ENCODE data around the gene GFER. TPM values are rescaled to one million over a fixed set of nuclear protein-coding genes. Genes with fewer than 3 reads are reported as not detected.

Gene GFER
- total and polyA plus RNA-seq, 3 donors from 2014 or later, result 25.7 to 40.0 (median 25.8) TPM

- H3K4me1 ChIP-seq, result peaks cover 12% of the 10 kb centered on the region
- TF ChIP-seq POLR2A (IDR thresholded peaks at IDR 0.05) (no peak), CTCF (IDR thresholded peaks at IDR 0.05) (no peak)
- DNase-seq, result no peak
- no peaks in the 10 kb centered on the region for H3K36me3 ChIP-seq (ENCODE audit: low read depth, missing control alignments)
- no peak overlapping the region for H3K4me3 ChIP-seq
- intact Hi-C loops (cut with DNase I; ENCODE audit: low total_unique reads), result no loop called here
- 83 to 89% methylated on average over 13 to 15 of the region's 15 CpGs for WGBS, 2 donors
- no peak overlapping the region for H3K27ac ChIP-seq
- H3K9me3 ChIP-seq, result no peaks in the 10 kb centered on the region
- H3K27me3 ChIP-seq, result no peaks in the 10 kb centered on the region
These were observed 29.5 kb downstream of the GFER start for GRCh38 chr16:2013527-2013926.

DNA sequence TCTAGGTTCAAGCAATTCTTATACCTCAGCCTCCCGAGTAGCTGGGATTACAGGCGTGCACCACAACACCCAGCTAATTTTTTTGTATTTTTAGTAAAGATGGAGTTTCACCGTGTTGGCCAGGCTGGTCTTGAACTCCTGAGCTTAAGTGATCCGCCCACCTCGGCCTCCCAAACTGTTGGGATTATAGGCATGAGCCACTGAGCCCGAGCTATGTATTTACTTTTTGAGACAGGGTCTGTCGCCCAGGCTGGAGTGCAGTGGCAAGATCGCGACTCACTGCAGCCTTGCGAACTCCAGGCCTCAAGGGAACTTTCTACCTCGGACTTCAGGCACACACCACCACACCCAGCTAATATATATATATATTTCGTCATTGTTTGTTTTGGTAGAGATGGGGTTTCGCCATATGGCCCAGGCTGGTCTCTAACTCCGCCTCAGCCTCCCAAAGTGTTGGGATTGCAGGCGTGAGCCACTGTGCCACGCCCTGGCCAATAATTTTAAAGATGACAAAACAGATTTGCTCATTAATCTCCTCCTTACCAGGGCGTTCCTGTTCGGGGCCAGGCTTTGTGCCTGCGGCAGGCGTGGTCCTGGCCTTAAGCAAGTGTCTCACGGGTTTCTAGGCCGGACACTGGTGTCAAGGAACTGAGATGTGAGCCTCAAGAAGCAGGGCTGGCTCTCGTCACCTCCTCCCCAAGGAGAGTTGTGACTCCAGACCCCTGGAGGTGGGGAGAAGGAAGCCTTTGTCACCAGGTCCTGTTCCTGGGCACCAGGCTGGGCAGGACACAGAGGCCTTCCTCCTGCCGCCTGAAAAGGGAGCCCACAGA lies 31.3 kb downstream of the GFER start:
- Histone ChIP-seq H3K4me1 (peaks cover 6% of the 10 kb centered on the region), H3K27me3 (no peaks in the 10 kb centered on the region), H3K36me3 (ENCODE audit: low read depth, missing control alignments) (no peaks in the 10 kb centered on the region), H3K4me3 (no peak overlapping the region), H3K9me3 (no peaks in the 10 kb centered on the region), H3K27ac (no peak overlapping the region)
- TF ChIP-seq CTCF (IDR thresholded peaks at IDR 0.05) (no peak), POLR2A (IDR thresholded peaks at IDR 0.05) (no peak)
- intact Hi-C loops (cut with DNase I; ENCODE audit: low total_unique reads), result no loop called here
- no peak for DNase-seq
- 93% methylated on average over 20 to 24 of the region's 24 CpGs for WGBS, 2 donors

- intact Hi-C loops (cut with DNase I; ENCODE audit: low total_unique reads), result no loop called here
- no peak for TF ChIP-seq CTCF (IDR thresholded peaks at IDR 0.05)
- TF ChIP-seq POLR2A (IDR thresholded peaks at IDR 0.05), result no peak
These were observed 31.9 kb downstream of the GFER start for GRCh38 chr16:2015947-2016208.

DNA sequence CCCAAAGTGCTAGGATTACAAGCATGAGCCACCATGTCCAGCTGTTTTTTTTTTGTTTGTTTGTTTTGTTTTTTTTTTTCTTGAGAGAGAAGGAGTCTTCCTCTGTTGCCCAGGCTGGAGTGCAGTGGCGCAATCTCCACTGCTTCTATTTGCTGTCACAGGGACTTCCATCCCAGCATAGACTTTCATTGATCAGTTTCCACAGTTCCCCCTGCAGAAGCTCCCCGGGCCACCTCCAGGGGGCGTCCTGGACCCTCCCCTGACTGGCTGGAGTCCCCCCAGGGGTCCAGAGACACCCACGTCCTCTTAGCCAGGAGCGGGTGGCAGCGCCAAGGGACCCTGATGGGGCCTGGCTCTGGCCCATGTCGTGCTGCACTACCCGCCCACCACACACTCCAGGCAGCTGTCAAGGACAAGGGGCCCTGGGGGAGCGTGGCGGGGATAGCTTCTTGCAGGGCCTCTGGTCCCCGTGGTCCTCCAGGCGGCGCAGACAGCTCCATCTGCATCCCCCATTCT lies 32.5 kb downstream of the GFER start:
- H3K36me3 ChIP-seq (ENCODE audit: low read depth, missing control alignments), result no peaks in the 10 kb centered on the region
- no peak overlapping the region for H3K4me3 ChIP-seq
- WGBS, 2 donors, result 47 to 56% methylated on average over 7 to 13 of the region's 13 CpGs
- no peak for DNase-seq
- TF ChIP-seq CTCF (IDR thresholded peaks at IDR 0.05) (peak in 1 of 3 experiments; percentile 15), POLR2A (IDR thresholded peaks at IDR 0.05) (no peak)
- H3K4me1 ChIP-seq, result peaks cover 6% of the 10 kb centered on the region
- intact Hi-C loops (cut with DNase I; ENCODE audit: low total_unique reads), result no loop called here
- H3K9me3 ChIP-seq, result no peaks in the 10 kb centered on the region
- H3K27me3 ChIP-seq, result no peaks in the 10 kb centered on the region
- no peak overlapping the region for H3K27ac ChIP-seq

More at GRCh38 chr16:2015947-2016208, 31.9 kb downstream of the GFER start:
- H3K4me3 ChIP-seq, result no peak overlapping the region
- no peaks in the 10 kb centered on the region for H3K27me3 ChIP-seq
- no peaks in the 10 kb centered on the region for H3K9me3 ChIP-seq
- 84 to 87% methylated on average over 7 of the region's 7 CpGs for WGBS, 2 donors
- no peaks in the 10 kb centered on the region for H3K36me3 ChIP-seq (ENCODE audit: low read depth, missing control alignments)
- no peak for DNase-seq
- H3K27ac ChIP-seq, result no peak overlapping the region
- peaks cover 6% of the 10 kb centered on the region for H3K4me1 ChIP-seq

- H3K9me3 ChIP-seq, result no peaks in the 10 kb centered on the region
- no peaks in the 10 kb centered on the region for H3K36me3 ChIP-seq (ENCODE audit: low read depth, missing control alignments)
- intact Hi-C loops (cut with DNase I; ENCODE audit: low total_unique reads), result no loop called here
- WGBS, 2 donors, result 3 to 5% methylated on average over 20 to 22 of the region's 33 CpGs
- no peak within 1 kb of the TSS for H3K27ac ChIP-seq
- H3K4me1 ChIP-seq, result peaks cover 21% of the 10 kb centered on the region
- H3K4me3 ChIP-seq, result peak within 1 kb of the TSS in 1 of 2 donors; percentile 34
- DNase-seq, result no peak
- H3K27me3 ChIP-seq, result no peaks in the 10 kb centered on the region
- no peak for TF ChIP-seq POLR2A (IDR thresholded peaks at IDR 0.05)
- no peak for TF ChIP-seq CTCF (IDR thresholded peaks at IDR 0.05)
These were observed 35.5 kb downstream of the GFER start, which contains the start of gene NPW for GRCh38 chr16:2019518-2019920. Gene NPW (plus strand): TSS chr16:2019785.

Data from testis (tissue), 3 donors.